ENCODE results near the gene RABGAP1L. TPM values are rescaled to one million over a fixed set of nuclear protein-coding genes. Genes with fewer than 3 reads are reported as not detected.

RABGAP1L gene
- total RNA-seq, 1 donor from 2014 or later = 80.6 TPM

DNA sequence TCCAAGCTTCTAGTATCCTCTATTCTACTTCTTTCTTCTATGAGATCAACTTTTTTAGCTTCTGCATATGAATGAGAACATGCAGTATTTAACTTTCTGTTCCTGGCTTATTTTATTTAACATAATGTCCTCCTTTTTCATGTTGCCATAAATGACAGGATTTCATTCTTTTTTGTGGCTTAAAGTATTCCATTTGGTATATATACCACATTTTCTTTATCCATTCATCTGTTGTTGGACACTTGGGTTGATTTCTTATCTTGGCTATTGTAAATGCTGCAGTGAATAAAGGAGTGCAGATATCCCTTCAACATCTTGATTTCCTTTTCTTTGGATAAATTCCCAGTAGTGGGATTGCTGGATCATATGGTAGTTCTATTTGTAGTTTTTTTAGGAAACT lies 498.1 kb downstream of the RABGAP1L start:
- Histone ChIP-seq H3K27me3 (no peaks in the 10 kb centered on the region), H3K27ac (no peak overlapping the region), H3K4me3 (no peak overlapping the region), H3K9me3 (no peaks in the 10 kb centered on the region), H3K4me1 (no peaks in the 10 kb centered on the region), H3K36me3 (no peaks in the 10 kb centered on the region)
- intact Hi-C loops (cut with DNase I) = no loop called here
- TF ChIP-seq, protein P1, sequence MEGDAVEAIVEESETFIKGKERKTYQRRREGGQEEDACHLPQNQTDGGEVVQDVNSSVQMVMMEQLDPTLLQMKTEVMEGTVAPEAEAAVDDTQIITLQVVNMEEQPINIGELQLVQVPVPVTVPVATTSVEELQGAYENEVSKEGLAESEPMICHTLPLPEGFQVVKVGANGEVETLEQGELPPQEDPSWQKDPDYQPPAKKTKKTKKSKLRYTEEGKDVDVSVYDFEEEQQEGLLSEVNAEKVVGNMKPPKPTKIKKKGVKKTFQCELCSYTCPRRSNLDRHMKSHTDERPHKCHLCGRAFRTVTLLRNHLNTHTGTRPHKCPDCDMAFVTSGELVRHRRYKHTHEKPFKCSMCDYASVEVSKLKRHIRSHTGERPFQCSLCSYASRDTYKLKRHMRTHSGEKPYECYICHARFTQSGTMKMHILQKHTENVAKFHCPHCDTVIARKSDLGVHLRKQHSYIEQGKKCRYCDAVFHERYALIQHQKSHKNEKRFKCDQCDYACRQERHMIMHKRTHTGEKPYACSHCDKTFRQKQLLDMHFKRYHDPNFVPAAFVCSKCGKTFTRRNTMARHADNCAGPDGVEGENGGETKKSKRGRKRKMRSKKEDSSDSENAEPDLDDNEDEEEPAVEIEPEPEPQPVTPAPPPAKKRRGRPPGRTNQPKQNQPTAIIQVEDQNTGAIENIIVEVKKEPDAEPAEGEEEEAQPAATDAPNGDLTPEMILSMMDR (IDR thresholded peaks at IDR 0.05) = no peak
- ATAC-seq (no peak), DNase-seq (no peak)

DNA sequence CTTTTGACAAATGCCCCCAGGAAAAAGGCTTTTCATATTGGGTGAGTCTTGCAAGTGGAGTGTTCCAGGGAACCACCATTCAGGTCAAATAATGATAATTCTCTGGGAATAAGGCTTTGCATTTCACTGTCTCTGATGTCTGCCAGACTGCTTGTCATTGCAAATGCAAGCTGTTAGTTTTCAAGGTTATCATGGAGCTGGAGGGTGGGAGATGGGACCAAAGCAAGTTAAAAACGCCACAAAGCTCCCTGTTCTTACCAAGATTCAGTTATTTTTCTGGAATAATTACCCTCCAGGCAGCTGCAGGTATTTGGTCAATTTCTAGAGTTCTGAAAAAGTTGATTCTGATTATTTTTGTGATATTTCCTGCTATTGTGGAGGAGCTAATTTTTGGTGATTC lies 498.6 kb downstream of the RABGAP1L start:
- ATAC-seq (no peak), DNase-seq (no peak)
- H3K4me1 ChIP-seq = no peaks in the 10 kb centered on the region
- no peak overlapping the region for H3K27ac ChIP-seq
- H3K9me3 ChIP-seq = no peaks in the 10 kb centered on the region
- intact Hi-C loops (cut with DNase I) = no loop called here
- TF ChIP-seq, protein P1 (IDR thresholded peaks at IDR 0.05) = no peak
- H3K27me3 ChIP-seq = no peaks in the 10 kb centered on the region
- no peak overlapping the region for H3K4me3 ChIP-seq
- no peaks in the 10 kb centered on the region for H3K36me3 ChIP-seq

DNA sequence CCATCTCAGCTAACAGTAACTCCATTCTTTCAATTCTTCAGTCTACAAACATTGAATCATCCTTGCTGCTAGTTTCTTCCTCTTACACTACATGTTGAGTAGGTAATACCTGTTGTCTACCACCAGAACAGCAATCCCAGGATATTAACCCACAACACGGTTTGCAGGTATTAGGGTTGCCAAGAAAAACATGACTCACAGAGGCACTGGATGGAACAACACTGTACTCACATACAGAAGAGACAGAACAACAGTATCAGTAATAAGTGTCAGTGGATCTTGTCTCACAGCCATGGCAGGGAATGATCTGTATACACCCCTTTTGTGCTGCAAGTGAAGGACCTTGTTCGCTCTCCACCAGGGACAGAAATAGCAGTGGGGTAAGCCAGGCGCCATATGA lies 500.5 kb downstream of the RABGAP1L start:
- Histone ChIP-seq H3K27me3 (no peaks in the 10 kb centered on the region), H3K36me3 (no peaks in the 10 kb centered on the region), H3K4me3 (no peak overlapping the region), H3K27ac (no peak overlapping the region), H3K9me3 (no peaks in the 10 kb centered on the region), H3K4me1 (no peaks in the 10 kb centered on the region)
- TF ChIP-seq, protein P1 (IDR thresholded peaks at IDR 0.05) = no peak
- DNase-seq (no peak), ATAC-seq (no peak)
- intact Hi-C loops (cut with DNase I) = no loop called here

DNA sequence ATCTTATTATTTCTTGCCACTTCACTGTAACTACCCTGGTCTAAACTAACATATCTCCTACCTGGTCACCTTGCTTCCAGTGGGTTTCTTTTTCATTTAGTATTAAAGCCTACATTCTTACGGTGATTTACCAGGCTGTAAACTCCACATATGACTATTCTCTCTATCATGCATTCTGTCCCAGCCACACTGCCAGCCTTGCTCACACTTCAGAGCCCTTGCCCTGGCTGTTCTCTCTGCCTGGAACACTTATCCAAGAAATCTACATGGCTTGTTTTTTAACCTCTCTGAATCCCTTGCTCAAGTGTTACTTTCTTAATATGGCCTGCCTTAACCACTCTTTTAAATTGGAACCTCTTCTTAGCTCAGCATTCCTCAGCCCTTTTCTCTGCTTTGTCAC lies 501.2 kb downstream of the RABGAP1L start:
- DNase-seq (no peak), ATAC-seq (no peak)
- Histone ChIP-seq H3K4me3 (no peak overlapping the region), H3K27ac (no peak overlapping the region), H3K36me3 (no peaks in the 10 kb centered on the region), H3K4me1 (no peaks in the 10 kb centered on the region), H3K9me3 (no peaks in the 10 kb centered on the region), H3K27me3 (no peaks in the 10 kb centered on the region)
- intact Hi-C loops (cut with DNase I) = no loop called here
- TF ChIP-seq, protein P1 (IDR thresholded peaks at IDR 0.05) = no peak

DNA sequence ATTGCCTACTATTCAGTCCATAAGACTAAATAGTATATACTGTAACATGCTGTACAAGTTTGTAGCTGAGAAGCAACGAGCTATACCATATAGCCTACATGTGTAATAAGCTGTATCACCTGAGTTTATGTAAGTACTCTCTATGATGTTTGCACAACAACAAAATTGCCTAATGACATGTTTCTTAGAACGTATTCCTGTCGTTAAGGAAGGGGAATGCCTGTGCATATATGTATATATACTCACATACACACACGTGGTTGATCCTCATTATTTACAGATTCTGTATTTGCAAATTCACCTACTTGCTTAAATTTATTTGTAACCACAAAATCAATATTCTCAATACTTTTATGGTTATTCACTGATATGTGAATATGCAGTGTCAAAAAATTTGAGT lies 504.0 kb downstream of the RABGAP1L start:
- TF ChIP-seq, protein P1 (IDR thresholded peaks at IDR 0.05) = no peak
- Histone ChIP-seq H3K4me1 (no peaks in the 10 kb centered on the region), H3K4me3 (no peak overlapping the region), H3K36me3 (no peaks in the 10 kb centered on the region), H3K27me3 (no peaks in the 10 kb centered on the region), H3K9me3 (peaks cover 4% of the 10 kb centered on the region), H3K27ac (no peak overlapping the region)
- no peak for DNase-seq
- intact Hi-C loops (cut with DNase I) = no loop called here
- ATAC-seq = no peak

DNA sequence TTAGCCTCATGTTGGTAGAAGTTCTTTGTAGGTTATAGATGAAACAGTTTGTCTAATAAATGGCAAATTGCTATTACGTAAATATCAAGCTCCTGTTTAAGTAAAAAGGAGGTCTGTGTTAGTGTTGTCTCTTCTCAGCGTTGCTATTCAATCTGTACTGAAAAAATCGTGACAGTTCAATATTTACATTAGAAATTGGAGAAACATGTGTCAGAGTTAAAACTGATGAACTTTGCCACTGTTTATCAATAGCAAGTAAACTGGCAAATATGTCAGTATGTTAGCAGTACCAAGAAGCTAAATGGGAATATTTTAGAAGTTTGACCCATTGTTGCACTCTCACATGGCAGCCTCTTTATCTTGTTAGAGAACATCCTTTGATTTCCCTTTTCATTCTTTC lies 506.9 kb downstream of the RABGAP1L start:
- TF ChIP-seq, protein P1 (IDR thresholded peaks at IDR 0.05) = no peak
- no peak overlapping the region for H3K4me3 ChIP-seq

More for the DNA sequence above, 506.9 kb downstream of the RABGAP1L start:
- no peaks in the 10 kb centered on the region for H3K27me3 ChIP-seq
- intact Hi-C loops (cut with DNase I) = no loop called here
- peaks cover 12% of the 10 kb centered on the region for H3K9me3 ChIP-seq
- no peaks in the 10 kb centered on the region for H3K36me3 ChIP-seq
- no peaks in the 10 kb centered on the region for H3K4me1 ChIP-seq
- DNase-seq (no peak), ATAC-seq (no peak)
- no peak overlapping the region for H3K27ac ChIP-seq
